Measurements from ENCODE around the gene ATP5F1D. TPM values are rescaled to one million over a fixed set of nuclear protein-coding genes. Genes with fewer than 3 reads are reported as not detected.

Gene ATP5F1D
- total and polyA plus RNA-seq, 2 of the 8 experiments (the other 6 are each of a cell fraction or from before 2014, with no cell fraction given) = 174 to 249 TPM

DNA sequence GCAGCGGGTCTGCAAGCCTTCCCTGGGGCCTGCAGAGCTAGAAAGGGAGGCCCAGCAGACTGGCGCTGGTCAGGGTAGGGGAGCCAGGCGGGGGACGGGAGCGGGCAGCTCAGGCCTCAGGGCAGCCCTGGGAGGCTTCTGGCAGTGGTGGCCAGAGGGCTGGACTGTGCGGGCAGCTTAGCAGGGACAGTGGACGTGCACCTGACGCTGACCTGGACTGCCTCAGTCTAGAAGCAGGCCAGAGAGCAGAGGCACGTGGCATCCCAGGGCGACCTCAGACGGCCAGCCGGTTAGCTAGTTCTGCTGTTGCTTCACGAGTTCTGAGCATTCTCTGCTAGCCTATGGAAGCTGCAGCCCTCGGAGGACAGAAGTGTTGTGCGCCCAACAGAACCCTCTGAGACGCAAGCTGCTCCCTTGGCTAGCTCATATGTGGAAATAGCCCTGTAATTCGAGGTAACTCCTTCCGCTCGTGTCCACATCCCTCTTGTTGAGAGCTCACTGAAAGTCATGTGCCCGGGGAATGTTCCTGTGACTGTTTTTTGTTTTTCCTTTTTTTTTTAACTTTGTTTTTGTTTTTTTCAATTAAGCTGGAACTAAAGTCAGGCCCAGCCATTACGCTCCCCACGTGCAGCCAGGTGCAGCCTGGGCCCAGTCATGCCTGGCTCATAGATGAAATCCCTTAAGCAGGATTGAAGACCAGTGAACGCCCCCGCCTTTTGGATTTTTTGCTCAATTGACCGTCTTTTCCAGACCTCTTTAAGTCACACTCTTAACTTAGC is 31.9 kb downstream of the ATP5F1D start (continued):
- TF ChIP-seq, protein P1, sequence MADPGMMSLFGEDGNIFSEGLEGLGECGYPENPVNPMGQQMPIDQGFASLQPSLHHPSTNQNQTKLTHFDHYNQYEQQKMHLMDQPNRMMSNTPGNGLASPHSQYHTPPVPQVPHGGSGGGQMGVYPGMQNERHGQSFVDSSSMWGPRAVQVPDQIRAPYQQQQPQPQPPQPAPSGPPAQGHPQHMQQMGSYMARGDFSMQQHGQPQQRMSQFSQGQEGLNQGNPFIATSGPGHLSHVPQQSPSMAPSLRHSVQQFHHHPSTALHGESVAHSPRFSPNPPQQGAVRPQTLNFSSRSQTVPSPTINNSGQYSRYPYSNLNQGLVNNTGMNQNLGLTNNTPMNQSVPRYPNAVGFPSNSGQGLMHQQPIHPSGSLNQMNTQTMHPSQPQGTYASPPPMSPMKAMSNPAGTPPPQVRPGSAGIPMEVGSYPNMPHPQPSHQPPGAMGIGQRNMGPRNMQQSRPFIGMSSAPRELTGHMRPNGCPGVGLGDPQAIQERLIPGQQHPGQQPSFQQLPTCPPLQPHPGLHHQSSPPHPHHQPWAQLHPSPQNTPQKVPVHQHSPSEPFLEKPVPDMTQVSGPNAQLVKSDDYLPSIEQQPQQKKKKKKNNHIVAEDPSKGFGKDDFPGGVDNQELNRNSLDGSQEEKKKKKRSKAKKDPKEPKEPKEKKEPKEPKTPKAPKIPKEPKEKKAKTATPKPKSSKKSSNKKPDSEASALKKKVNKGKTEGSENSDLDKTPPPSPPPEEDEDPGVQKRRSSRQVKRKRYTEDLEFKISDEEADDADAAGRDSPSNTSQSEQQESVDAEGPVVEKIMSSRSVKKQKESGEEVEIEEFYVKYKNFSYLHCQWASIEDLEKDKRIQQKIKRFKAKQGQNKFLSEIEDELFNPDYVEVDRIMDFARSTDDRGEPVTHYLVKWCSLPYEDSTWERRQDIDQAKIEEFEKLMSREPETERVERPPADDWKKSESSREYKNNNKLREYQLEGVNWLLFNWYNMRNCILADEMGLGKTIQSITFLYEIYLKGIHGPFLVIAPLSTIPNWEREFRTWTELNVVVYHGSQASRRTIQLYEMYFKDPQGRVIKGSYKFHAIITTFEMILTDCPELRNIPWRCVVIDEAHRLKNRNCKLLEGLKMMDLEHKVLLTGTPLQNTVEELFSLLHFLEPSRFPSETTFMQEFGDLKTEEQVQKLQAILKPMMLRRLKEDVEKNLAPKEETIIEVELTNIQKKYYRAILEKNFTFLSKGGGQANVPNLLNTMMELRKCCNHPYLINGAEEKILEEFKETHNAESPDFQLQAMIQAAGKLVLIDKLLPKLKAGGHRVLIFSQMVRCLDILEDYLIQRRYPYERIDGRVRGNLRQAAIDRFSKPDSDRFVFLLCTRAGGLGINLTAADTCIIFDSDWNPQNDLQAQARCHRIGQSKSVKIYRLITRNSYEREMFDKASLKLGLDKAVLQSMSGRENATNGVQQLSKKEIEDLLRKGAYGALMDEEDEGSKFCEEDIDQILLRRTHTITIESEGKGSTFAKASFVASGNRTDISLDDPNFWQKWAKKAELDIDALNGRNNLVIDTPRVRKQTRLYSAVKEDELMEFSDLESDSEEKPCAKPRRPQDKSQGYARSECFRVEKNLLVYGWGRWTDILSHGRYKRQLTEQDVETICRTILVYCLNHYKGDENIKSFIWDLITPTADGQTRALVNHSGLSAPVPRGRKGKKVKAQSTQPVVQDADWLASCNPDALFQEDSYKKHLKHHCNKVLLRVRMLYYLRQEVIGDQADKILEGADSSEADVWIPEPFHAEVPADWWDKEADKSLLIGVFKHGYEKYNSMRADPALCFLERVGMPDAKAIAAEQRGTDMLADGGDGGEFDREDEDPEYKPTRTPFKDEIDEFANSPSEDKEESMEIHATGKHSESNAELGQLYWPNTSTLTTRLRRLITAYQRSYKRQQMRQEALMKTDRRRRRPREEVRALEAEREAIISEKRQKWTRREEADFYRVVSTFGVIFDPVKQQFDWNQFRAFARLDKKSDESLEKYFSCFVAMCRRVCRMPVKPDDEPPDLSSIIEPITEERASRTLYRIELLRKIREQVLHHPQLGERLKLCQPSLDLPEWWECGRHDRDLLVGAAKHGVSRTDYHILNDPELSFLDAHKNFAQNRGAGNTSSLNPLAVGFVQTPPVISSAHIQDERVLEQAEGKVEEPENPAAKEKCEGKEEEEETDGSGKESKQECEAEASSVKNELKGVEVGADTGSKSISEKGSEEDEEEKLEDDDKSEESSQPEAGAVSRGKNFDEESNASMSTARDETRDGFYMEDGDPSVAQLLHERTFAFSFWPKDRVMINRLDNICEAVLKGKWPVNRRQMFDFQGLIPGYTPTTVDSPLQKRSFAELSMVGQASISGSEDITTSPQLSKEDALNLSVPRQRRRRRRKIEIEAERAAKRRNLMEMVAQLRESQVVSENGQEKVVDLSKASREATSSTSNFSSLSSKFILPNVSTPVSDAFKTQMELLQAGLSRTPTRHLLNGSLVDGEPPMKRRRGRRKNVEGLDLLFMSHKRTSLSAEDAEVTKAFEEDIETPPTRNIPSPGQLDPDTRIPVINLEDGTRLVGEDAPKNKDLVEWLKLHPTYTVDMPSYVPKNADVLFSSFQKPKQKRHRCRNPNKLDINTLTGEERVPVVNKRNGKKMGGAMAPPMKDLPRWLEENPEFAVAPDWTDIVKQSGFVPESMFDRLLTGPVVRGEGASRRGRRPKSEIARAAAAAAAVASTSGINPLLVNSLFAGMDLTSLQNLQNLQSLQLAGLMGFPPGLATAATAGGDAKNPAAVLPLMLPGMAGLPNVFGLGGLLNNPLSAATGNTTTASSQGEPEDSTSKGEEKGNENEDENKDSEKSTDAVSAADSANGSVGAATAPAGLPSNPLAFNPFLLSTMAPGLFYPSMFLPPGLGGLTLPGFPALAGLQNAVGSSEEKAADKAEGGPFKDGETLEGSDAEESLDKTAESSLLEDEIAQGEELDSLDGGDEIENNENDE (IDR thresholded peaks at IDR 0.05; ENCODE audit: insufficient replicate concordance, low read length) = no peak

Data from H1 (cell line).